Activated T-helper 9 cell treated with anti-CD3 and anti-CD28 coated beads, Interleukin-2, amount 50 U/mL, for 16 hours (primary cell): ENCODE measurements around the gene ZMYND19.
"Not testable (repeated sequence)": the region's sequence is repeated elsewhere in the genome, so short reads cannot be mapped to it uniquely, and the experiment has no call there.

Source experiments
- DNase-seq: peaks from one replicate; pipeline ENCODE4 v3.0.0-alpha.2; 2020; ENCODE audit warnings: low read depth

Gene ZMYND19

DNA sequence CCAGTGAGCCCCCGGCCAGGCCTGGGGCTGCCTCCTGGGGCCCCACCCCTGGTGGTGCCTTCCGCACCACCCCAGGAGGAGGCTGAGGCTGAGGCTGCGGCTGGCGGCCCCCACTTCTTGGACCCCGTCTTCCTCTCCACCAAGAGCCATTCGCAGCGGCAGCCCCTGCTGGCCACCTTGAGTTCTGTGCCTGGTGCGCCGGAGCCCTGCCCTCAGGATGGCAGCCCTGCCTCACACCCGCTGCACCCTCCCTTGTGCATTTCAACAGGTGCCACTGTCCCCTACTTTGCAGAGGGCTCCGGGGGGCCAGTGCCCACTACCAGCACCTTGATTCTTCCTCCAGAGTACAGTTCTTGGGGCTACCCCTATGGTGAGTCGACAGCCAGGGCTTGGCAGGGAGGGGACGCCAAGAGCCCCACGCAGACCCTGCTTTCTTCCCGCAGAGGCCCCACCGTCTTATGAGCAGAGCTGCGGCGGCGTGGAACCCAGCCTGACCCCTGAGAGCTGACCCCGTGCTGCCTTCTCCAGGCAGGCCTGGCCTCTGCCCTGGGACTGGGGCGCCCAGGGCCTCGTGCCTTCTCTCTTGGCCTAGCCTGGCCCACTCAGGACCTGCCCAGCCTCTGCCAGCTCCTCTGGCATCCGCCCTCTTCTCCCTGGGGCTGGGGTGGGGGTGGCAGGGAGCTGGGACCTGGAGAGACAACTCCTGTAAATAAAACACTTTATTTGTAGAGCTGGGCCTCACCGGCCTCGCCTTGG is 24.5 kb upstream of the ZMYND19 start:
- DNase-seq, result no peak

- no peak for DNase-seq
Observed at GRCh38 chr9:137613738-137614523, 23.6 kb upstream of the ZMYND19 start.

DNA sequence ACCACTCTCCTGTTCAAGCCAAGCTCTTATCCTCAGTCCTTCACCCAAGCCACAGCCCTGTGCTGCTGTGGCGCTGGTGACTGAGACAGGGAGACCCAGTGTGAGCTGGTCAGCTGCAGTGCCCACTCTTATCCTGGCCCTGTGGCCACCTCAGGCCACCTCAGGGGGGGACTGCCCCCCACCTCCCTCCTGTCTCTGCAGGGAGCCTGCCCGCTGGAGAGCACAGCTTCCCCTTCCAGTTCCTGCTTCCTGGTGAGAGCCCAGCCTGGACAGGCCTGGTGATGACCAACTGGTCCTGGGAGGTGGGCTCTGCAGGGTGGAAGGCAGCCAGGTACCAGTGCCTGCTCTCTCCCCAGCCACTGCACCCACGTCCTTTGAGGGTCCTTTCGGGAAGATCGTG is 22.9 kb upstream of the ZMYND19 start:
- DNase-seq, result no peak

GRCh38 chr9:137612741-137613142 is 22.4 kb upstream of the ZMYND19 start:
- no peak for DNase-seq

GRCh38 chr9:137611623-137612609 is 21.6 kb upstream of the ZMYND19 start:
- DNase-seq, result peak; percentile 23

DNA sequence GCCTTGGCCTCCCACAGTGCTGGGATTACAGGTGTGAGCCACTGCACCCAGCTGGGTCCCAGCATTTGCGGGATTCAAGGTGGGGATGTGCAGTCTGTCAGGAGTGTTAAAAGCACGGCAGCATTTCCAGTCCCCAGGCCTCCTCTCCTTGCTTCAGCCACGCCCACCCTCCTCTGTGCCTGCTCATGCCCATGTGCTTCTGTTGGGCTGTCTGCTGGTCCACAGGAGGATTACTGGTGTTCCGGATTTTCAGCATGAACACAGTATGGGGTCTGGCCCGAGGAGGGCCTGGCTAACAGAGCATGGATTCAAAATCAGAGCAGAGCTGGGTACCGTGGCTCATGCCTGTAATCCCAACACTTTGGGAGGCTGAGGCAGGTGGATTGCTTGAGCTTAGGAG is 20.6 kb upstream of the ZMYND19 start:
- DNase-seq, result no peak

- no peak for DNase-seq
Observed at GRCh38 chr9:137607141-137607857, 17.0 kb upstream of the ZMYND19 start.

DNA sequence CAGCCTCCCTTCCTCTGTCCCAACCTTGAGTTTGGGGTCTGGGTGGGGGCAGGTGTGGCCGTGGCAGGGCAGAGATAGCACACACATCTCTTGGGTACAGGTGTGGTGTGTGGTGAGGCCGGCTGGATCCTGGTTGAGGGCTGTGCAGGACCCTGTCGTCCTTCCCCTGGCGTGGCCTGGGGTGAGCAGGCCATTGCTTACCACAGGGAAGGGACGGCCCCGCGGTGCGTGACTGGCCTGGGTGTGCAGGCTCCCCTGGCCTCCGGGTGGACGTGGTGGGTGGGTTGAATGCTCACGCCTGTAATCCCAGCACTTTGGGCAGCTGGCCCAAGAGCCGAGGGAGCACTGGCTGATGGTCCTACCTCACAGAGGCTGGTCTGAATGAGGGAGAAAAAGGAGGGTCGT is 16.4 kb upstream of the ZMYND19 start:
- DNase-seq, result no peak

- DNase-seq, result no peak
Observed at GRCh38 chr9:137606005-137606621, 15.8 kb upstream of the ZMYND19 start.

DNA sequence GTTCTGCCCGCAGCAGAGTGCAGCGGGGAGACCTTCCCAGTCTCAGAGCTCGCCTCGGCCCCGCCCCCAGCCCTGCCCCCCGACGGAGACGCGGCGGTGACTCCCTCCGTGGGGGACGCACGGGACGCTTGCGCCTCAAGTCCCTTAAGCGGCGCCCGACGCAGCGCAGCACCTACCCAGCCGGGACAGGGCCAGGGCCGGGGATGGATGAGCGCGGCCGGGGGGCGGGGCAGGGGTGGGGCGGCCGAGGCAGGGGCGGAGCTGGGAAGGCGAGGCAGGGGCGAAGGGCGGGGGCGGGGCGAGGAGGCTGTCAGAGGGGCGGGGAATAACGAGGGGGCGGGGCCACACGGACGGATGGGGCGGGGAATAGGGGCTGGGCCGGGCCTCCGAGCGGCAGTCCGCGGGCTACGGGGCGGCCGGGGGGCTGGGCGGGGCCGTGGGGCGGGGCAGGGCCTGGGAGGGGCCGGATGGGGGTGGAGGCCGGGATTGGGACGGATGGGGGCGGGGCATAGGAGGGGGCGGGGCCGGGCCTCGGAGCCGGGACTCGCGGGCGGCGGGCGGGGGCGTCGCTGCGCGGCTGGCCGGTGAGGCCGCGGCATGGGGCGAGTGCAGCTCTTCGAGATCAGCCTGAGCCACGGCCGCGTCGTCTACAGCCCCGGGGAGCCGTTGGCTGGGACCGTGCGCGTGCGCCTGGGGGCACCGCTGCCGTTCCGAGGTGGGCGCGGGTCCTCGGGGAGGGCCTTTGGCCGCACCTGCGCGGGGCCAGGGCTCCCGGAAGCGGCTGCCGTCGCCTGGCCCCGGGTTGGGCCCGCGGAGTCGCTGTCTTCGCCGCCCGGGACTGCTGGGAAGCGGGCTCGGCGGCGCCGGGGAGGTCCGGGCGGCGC is 15.1 kb upstream of the ZMYND19 start, which contains the start of gene ARRDC1:
ARRDC1 (plus strand) TSS at position 566 of the 884 bp plus-strand sequence; CDS start at position 598, 32 bp downstream.
- peak; percentile 95 for DNase-seq

GRCh38 chr9:137604345-137605086 is 14.2 kb upstream of the ZMYND19 start:
- DNase-seq, result no peak

- no peak for DNase-seq
Observed at GRCh38 chr9:137603879-137604278, 13.6 kb upstream of the ZMYND19 start.

DNA sequence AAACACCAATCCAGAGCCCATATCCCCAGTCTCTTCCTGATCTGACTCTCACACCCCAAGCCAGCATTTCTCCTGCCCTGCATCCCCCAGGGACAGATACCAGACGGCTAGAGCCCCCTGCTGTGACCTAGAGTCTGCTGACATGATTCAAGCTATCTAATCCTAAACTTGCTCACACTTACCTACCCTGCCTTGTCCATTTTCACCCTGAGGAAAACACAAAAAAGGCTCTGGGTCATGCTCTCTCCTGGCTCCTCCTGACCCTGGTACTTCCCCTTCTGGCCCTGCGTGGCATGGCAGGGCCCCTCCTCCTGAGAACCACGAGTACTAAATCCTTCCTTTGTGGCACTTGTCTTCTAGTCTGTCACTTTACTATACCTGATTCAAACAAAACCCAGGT is 12.3 kb upstream of the ZMYND19 start:
- no peak for DNase-seq

DNA sequence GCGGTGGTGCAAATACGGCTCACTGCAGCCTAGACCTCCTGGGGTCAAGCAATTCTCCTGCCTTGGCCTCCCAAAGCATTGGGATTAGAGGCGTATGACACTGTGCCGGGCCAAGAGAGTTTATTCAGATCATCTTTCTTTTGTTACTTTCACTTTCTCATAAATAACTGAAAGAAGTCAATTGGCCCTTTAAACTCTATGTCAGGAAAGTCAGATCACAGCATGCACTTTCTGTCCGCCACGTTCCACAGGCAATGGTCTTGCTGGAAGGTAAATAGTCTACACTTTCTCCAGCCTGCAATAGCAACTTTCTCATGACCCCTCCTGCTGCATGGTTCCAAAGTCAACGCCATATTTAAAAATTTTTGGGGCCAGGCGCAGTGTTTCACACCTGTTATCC is 8.6 kb upstream of the ZMYND19 start:
- no peak for DNase-seq

DNA sequence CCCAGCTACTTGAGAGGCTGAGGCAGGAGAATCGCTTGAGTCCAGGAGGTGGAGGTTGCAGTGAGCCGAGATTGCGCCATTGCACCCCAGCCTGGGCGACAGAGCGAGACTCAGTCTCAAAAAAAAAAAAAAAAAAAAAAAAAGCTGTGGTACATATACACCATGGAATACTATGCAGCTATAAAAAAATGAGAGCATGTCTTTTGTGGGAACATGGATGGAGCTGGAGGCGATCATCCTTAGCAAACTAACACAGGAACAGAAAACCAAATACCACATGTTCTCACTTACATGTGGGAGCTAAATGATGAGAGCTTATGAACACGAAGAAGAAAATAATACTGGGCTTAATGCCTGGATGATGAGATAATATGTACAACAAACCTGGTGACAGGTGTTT is 6.3 kb upstream of the ZMYND19 start:
- not testable (repeated sequence) for DNase-seq

DNA sequence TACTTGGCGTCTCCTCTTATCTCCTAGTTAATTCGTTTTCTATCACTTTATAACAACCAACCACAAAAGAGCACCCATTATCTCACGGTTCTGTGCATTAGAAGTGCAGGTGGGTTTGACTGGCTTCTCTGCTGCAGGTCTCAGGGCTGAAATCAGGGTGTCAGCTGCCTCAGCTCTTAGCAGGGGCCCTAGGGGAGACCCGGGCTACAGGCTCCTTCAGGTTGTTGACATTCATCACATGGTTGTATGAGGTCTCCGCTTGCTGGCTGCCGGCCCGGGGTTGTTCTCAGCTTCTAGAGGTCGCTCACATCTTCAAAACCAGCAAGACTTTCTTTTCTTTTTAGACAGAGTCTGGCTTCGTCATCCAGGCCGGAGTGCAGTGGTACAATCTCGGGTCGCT is 2.9 kb upstream of the ZMYND19 start:
- DNase-seq, result no peak

GRCh38 chr9:137592767-137593166 is 2.5 kb upstream of the ZMYND19 start:
- no peak for DNase-seq

GRCh38 chr9:137590123-137590468 is 216 bp downstream of the ZMYND19 start:
- DNase-seq, result no peak

- DNase-seq, result no peak
Observed at GRCh38 chr9:137589441-137590122, 730 bp downstream of the ZMYND19 start.
